HepG2 (cell line): ENCODE data around the gene LASP1. TPM values are rescaled to one million over a fixed set of nuclear protein-coding genes. Genes with fewer than 3 reads are reported as not detected.

Experiments
- ELF4 ChIP-seq: sonication (generic); formaldehyde crosslinking; IDR thresholded peaks from 2 replicates; pipeline ENCODE4 v1.5.0; 2020; ENCODE audit warnings: missing genetic modification reagents, mild to moderate bottlenecking, moderate library complexity, borderline replicate concordance
- HIVEP1 ChIP-seq: sonication (generic); formaldehyde crosslinking; IDR thresholded peaks from 2 replicates; pipeline ENCODE4 v1.4.0; 2020; ENCODE audit warnings: mild to moderate bottlenecking, missing genetic modification reagents
- NR2F6 ChIP-seq, 2 experiments: IDR thresholded peaks; 2 replicates each; pipeline ENCODE4 v1.6.1; 2016; ENCODE audit warnings: antibody characterized with exemption in 1 of 2, mild to moderate bottlenecking in 1 of 2
- RBFOX2 ChIP-seq: fragments of 200-400 bp; formaldehyde crosslinking; IDR thresholded peaks from 2 replicates; pipeline ENCODE4 v1.6.1; 2017; ENCODE audit warnings: low read depth, mild to moderate bottlenecking, low read length
- REPIN1 ChIP-seq: sonication (generic); formaldehyde crosslinking; IDR thresholded peaks from 2 replicates; pipeline ENCODE4 v1.8.0; 2022; ENCODE audit warnings: missing genetic modification reagents, low read depth, mild to moderate bottlenecking, borderline replicate concordance
- ZBTB39 ChIP-seq: sonication (generic); formaldehyde crosslinking; IDR thresholded peaks from 2 replicates; pipeline ENCODE4 v1.5.0; 2020; ENCODE audit warnings: missing genetic modification reagents
- ZC3H4 ChIP-seq: sonication (generic); formaldehyde crosslinking; IDR thresholded peaks from 2 replicates; pipeline ENCODE4 v1.4.0; 2020; ENCODE audit warnings: missing genetic modification reagents, borderline replicate concordance
- ZKSCAN1 ChIP-seq: fragments of 150-350 bp; IDR thresholded peaks from 2 replicates; pipeline ENCODE4 v1.6.1; 2014; ENCODE audit warnings: low read length
- ZMYM3 ChIP-seq: sonication (generic); formaldehyde crosslinking; IDR thresholded peaks from 2 replicates; pipeline ENCODE4 v1.5.1; 2020; ENCODE audit warnings: mild to moderate bottlenecking, missing genetic modification reagents
- polyA plus RNA-seq, 8 experiments: library from polyadenylated mRNA; depleted of rRNA in 3 of 8; stranded (reverse) in 7 of 8; unstranded in 1 of 8; fragments of >200 nt; fragmentation: Illumina TruSeq in 4 of 8; extraction: Trizol in 4 of 8; gene quantifications; 2 replicates each; pipeline versions ENCODE4 v1.2.1 to v1.2.3, GENCODE V29; 2011 to 2016; ENCODE audit warnings: low read depth in 4 of 8, missing spikeins in 1 of 8, mixed read lengths in 1 of 8; ENCODE audit not compliant: insufficient read depth in 1 of 8
- total RNA-seq, 5 experiments: library from RNA; depleted of rRNA; stranded (reverse); fragments of >200 nt; fragmentation: Illumina TruSeq; extraction: Trizol; gene quantifications; 2 replicates each; pipeline ENCODE4 v1.2.3, GENCODE V29; 2016; ENCODE audit warnings: low read depth in 1 of 5
- TF ChIP-seq, protein P1 (sequence below): sonication (generic); formaldehyde crosslinking; IDR thresholded peaks from 2 replicates; pipeline ENCODE4 v1.5.1; 2020; ENCODE audit warnings: mild to moderate bottlenecking, missing genetic modification reagents, borderline replicate concordance
- TF ChIP-seq, protein P2 (sequence below): IDR thresholded peaks from 2 replicates; pipeline ENCODE4 v1.6.1; 2016; ENCODE audit warnings: low read depth, missing genetic modification reagents, missing compliant biosample characterization
- TF ChIP-seq, protein P3 (sequence below): sonication (generic); formaldehyde crosslinking; IDR thresholded peaks from 2 replicates; pipeline ENCODE4 v1.8.0; 2022; ENCODE audit warnings: missing genetic modification reagents, mild to moderate bottlenecking, moderate library complexity, borderline replicate concordance

LASP1 gene
- total and polyA plus RNA-seq, 2 of the 13 experiments (the other 11 are each of a cell fraction or from before 2014, with no cell fraction given), result 70.1 to 97.0 TPM

DNA sequence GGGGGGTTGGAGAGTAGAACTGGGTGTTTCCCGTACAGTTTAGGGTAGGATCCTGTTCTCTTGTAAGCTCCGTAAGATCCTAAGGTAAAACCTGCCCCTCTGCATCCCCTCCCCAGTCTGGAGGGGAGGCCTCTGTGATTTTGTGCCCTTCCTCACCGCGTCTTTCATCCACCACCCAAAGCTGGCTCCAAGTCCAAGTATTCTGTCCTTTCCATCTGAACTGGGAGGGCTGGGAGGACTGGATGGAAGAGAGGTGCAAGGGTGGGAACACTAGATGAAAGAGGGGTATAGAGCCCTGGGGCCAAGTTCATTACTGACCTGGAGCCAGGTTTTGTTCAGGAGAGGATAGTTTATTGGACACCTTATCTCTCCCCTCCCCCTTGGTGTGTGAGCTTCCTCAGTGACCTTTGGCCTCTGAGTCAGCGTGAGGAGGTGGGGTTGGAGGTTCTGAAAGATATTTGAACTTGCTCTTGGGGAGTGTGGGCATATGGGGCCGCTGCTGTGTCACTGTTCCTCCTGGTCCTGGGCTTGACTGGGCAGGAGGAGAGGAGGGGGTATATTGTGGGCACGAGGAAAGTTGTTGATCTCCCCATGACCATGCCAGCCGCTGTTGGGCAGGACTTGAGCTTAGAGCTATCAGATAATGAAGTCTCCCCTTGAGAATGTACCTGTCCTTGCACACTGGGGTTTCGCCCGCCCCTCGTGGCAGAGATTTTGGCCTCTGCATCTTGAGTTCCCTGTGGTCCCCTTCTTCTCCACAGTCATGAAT is 1.6 kb downstream of the LASP1 start (continued):
- TF ChIP-seq, protein P1, sequence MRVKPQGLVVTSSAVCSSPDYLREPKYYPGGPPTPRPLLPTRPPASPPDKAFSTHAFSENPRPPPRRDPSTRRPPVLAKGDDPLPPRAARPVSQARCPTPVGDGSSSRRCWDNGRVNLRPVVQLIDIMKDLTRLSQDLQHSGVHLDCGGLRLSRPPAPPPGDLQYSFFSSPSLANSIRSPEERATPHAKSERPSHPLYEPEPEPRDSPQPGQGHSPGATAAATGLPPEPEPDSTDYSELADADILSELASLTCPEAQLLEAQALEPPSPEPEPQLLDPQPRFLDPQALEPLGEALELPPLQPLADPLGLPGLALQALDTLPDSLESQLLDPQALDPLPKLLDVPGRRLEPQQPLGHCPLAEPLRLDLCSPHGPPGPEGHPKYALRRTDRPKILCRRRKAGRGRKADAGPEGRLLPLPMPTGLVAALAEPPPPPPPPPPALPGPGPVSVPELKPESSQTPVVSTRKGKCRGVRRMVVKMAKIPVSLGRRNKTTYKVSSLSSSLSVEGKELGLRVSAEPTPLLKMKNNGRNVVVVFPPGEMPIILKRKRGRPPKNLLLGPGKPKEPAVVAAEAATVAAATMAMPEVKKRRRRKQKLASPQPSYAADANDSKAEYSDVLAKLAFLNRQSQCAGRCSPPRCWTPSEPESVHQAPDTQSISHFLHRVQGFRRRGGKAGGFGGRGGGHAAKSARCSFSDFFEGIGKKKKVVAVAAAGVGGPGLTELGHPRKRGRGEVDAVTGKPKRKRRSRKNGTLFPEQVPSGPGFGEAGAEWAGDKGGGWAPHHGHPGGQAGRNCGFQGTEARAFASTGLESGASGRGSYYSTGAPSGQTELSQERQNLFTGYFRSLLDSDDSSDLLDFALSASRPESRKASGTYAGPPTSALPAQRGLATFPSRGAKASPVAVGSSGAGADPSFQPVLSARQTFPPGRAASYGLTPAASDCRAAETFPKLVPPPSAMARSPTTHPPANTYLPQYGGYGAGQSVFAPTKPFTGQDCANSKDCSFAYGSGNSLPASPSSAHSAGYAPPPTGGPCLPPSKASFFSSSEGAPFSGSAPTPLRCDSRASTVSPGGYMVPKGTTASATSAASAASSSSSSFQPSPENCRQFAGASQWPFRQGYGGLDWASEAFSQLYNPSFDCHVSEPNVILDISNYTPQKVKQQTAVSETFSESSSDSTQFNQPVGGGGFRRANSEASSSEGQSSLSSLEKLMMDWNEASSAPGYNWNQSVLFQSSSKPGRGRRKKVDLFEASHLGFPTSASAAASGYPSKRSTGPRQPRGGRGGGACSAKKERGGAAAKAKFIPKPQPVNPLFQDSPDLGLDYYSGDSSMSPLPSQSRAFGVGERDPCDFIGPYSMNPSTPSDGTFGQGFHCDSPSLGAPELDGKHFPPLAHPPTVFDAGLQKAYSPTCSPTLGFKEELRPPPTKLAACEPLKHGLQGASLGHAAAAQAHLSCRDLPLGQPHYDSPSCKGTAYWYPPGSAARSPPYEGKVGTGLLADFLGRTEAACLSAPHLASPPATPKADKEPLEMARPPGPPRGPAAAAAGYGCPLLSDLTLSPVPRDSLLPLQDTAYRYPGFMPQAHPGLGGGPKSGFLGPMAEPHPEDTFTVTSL (CRISPR knock-in tag), result peak; percentile 54; the same call in 1 of the 2 replicates
- no peak for TF ChIP-seq ZBTB39 (CRISPR knock-in tag)
- TF ChIP-seq REPIN1 (CRISPR knock-in tag), result peak; percentile 88
- TF ChIP-seq RBFOX2, result no peak; the same call in 1 of the 2 replicates
- TF ChIP-seq ELF4 (CRISPR knock-in tag), result no peak
- TF ChIP-seq, protein P2, sequence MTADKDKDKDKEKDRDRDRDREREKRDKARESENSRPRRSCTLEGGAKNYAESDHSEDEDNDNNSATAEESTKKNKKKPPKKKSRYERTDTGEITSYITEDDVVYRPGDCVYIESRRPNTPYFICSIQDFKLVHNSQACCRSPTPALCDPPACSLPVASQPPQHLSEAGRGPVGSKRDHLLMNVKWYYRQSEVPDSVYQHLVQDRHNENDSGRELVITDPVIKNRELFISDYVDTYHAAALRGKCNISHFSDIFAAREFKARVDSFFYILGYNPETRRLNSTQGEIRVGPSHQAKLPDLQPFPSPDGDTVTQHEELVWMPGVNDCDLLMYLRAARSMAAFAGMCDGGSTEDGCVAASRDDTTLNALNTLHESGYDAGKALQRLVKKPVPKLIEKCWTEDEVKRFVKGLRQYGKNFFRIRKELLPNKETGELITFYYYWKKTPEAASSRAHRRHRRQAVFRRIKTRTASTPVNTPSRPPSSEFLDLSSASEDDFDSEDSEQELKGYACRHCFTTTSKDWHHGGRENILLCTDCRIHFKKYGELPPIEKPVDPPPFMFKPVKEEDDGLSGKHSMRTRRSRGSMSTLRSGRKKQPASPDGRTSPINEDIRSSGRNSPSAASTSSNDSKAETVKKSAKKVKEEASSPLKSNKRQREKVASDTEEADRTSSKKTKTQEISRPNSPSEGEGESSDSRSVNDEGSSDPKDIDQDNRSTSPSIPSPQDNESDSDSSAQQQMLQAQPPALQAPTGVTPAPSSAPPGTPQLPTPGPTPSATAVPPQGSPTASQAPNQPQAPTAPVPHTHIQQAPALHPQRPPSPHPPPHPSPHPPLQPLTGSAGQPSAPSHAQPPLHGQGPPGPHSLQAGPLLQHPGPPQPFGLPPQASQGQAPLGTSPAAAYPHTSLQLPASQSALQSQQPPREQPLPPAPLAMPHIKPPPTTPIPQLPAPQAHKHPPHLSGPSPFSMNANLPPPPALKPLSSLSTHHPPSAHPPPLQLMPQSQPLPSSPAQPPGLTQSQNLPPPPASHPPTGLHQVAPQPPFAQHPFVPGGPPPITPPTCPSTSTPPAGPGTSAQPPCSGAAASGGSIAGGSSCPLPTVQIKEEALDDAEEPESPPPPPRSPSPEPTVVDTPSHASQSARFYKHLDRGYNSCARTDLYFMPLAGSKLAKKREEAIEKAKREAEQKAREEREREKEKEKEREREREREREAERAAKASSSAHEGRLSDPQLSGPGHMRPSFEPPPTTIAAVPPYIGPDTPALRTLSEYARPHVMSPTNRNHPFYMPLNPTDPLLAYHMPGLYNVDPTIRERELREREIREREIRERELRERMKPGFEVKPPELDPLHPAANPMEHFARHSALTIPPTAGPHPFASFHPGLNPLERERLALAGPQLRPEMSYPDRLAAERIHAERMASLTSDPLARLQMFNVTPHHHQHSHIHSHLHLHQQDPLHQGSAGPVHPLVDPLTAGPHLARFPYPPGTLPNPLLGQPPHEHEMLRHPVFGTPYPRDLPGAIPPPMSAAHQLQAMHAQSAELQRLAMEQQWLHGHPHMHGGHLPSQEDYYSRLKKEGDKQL (CRISPR knock-in tag), result peak; percentile 80
- TF ChIP-seq NR2F6 (IDR thresholded peaks at IDR 0.05), result peak; percentile 100
- TF ChIP-seq NR2F6 (CRISPR knock-in tag; IDR thresholded peaks at IDR 0.05), result peak; percentile 100
- TF ChIP-seq ZMYM3 (CRISPR knock-in tag), result no peak
- TF ChIP-seq, protein P3, sequence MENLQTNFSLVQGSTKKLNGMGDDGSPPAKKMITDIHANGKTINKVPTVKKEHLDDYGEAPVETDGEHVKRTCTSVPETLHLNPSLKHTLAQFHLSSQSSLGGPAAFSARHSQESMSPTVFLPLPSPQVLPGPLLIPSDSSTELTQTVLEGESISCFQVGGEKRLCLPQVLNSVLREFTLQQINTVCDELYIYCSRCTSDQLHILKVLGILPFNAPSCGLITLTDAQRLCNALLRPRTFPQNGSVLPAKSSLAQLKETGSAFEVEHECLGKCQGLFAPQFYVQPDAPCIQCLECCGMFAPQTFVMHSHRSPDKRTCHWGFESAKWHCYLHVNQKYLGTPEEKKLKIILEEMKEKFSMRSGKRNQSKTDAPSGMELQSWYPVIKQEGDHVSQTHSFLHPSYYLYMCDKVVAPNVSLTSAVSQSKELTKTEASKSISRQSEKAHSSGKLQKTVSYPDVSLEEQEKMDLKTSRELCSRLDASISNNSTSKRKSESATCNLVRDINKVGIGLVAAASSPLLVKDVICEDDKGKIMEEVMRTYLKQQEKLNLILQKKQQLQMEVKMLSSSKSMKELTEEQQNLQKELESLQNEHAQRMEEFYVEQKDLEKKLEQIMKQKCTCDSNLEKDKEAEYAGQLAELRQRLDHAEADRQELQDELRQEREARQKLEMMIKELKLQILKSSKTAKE, result peak; percentile 88
- 0 out of 2 replicates have a peak, but pooled peaks have one; percentile 46 for TF ChIP-seq ZC3H4
- TF ChIP-seq ZKSCAN1, result no peak
- TF ChIP-seq HIVEP1 (CRISPR knock-in tag), result peak; percentile 30; the same call in 1 of the 2 replicates
